ENCODE results near the gene FBXO31.

GRCh38 chr16:87324411-87325275 lies 58.9 kb downstream of the FBXO31 start:
- TF ChIP-seq CTCF (IDR thresholded peaks at IDR 0.05; ENCODE audit: low read depth, low read length) = peak; percentile 84
- TF ChIP-seq EZH2phosphoT487 (IDR thresholded peaks at IDR 0.05; ENCODE audit: low read depth) = no peak
